ENCODE measurements around the gene PSMC6. TPM values are rescaled to one million over a fixed set of nuclear protein-coding genes. Genes with fewer than 3 reads are reported as not detected.

Gene PSMC6
- total and polyA plus RNA-seq, 2 of the 13 experiments (the other 11 are each of a cell fraction or from before 2014, with no cell fraction given) = 90.0 to 210 TPM

- TF ChIP-seq, protein P1, sequence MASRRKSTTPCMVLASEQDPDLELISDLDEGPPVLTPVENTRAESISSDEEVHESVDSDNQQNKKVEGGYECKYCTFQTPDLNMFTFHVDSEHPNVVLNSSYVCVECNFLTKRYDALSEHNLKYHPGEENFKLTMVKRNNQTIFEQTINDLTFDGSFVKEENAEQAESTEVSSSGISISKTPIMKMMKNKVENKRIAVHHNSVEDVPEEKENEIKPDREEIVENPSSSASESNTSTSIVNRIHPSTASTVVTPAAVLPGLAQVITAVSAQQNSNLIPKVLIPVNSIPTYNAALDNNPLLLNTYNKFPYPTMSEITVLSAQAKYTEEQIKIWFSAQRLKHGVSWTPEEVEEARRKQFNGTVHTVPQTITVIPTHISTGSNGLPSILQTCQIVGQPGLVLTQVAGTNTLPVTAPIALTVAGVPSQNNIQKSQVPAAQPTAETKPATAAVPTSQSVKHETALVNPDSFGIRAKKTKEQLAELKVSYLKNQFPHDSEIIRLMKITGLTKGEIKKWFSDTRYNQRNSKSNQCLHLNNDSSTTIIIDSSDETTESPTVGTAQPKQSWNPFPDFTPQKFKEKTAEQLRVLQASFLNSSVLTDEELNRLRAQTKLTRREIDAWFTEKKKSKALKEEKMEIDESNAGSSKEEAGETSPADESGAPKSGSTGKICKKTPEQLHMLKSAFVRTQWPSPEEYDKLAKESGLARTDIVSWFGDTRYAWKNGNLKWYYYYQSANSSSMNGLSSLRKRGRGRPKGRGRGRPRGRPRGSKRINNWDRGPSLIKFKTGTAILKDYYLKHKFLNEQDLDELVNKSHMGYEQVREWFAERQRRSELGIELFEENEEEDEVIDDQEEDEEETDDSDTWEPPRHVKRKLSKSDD (CRISPR knock-in tag; IDR thresholded peaks at IDR 0.05; ENCODE audit: low read depth) = no peak
- TF ChIP-seq ZFP41 (CRISPR knock-in tag; IDR thresholded peaks at IDR 0.05; ENCODE audit: borderline replicate concordance) (no peak), ARID3A (IDR thresholded peaks at IDR 0.05; ENCODE audit: low read depth, low read length) (no peak), CENPX (CRISPR knock-in tag; IDR thresholded peaks at IDR 0.05) (no peak), ZNF572 (CRISPR knock-in tag; IDR thresholded peaks at IDR 0.05) (no peak), SKI (IDR thresholded peaks at IDR 0.05; ENCODE audit: partially characterized antibody) (no peak), RXRB (CRISPR knock-in tag; IDR thresholded peaks at IDR 0.05; ENCODE audit: borderline replicate concordance) (no peak), DRAP1 (CRISPR knock-in tag; IDR thresholded peaks at IDR 0.05) (no peak), DDIT3 (CRISPR knock-in tag; IDR thresholded peaks at IDR 0.05) (no peak), IRF9 (CRISPR knock-in tag; IDR thresholded peaks at IDR 0.05; ENCODE audit: borderline replicate concordance) (no peak), HBP1 (CRISPR knock-in tag; IDR thresholded peaks at IDR 0.05; ENCODE audit: low read depth) (0 out of 2 replicates have a peak, but pooled peaks have one; percentile 30), ZNF143 (CRISPR knock-in tag; IDR thresholded peaks at IDR 0.05) (no peak), SP4 (CRISPR knock-in tag; IDR thresholded peaks at IDR 0.05) (no peak), ZBTB42 (CRISPR knock-in tag; IDR thresholded peaks at IDR 0.05) (peak; percentile 86), ZNF382 (CRISPR knock-in tag; IDR thresholded peaks at IDR 0.05; ENCODE audit: borderline replicate concordance) (no peak)
Measured at GRCh38 chr14:52694761-52695480, 12.1 kb upstream of the PSMC6 start (continued).

Data from HepG2 (cell line).